HG02852 (cell line): ENCODE data around the gene CLK4.
A peak's percentile ranks its signal among the peaks of the same experiment; 100 is the strongest.

Experiments
- ATAC-seq: cut with Tn5 transposase; IDR thresholded peaks from one replicate; pipeline ENCODE4 v1.9.1; 2021; ENCODE audit warnings: mild to moderate bottlenecking, moderate library complexity; ENCODE audit not compliant: unreplicated experiment

CLK4 gene

GRCh38 chr5:178626484-178627258 is at the start of gene CLK4:
Gene CLK4 (minus strand): TSS chr5:178627050. CDS start chr5:178623416, 3,634 bp downstream.
- peak; percentile 79 for ATAC-seq

DNA sequence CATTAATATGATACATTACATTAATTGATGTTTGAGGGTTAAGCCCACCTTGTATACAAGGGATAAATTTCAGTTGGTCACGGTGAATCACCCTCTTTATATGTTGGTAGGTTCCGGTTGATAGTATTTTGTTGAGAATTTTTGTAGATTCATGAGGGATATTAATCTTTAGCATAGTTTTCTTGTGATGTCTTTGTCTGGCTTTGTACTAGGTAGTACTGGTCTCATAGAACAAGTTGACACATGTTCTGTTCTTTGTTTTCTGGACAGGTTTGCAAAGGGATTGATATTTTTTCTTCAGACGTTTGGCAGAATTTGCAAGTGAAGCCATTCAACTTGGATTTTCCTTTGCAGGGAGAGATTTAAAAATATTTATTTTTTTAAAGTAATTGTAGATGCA is 49.1 kb upstream of the CLK4 start:
- ATAC-seq, result no peak

GRCh38 chr5:178674334-178674733 is 47.5 kb upstream of the CLK4 start:
- ATAC-seq, result no peak

DNA sequence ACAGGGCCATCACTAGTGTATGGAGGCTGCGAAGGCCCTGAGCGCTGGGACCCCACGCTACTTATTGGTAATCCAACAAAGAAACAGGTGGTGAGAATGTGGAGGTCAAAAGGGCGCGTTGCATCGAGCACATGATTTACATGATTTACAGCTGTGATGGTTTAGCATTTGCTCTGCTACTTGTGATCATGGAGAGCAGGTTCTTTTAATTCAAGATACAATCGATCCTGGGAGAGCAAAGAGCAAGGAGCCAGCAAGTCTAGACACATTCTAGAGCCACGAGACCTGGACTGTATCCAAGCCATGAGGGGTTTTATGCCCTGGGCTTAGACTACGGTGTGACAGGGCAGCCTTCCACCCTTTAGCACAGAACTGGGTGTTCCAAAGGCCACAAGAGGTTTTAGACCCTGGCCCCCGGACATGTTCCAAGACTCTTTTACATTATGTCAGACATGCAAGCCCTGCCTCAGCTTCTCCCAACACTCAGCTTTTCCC is 47.0 kb upstream of the CLK4 start:
- ATAC-seq, result no peak

GRCh38 chr5:178672630-178673029 is 45.8 kb upstream of the CLK4 start:
- no peak for ATAC-seq

GRCh38 chr5:178671602-178672144 is 44.8 kb upstream of the CLK4 start:
- ATAC-seq, result no peak

DNA sequence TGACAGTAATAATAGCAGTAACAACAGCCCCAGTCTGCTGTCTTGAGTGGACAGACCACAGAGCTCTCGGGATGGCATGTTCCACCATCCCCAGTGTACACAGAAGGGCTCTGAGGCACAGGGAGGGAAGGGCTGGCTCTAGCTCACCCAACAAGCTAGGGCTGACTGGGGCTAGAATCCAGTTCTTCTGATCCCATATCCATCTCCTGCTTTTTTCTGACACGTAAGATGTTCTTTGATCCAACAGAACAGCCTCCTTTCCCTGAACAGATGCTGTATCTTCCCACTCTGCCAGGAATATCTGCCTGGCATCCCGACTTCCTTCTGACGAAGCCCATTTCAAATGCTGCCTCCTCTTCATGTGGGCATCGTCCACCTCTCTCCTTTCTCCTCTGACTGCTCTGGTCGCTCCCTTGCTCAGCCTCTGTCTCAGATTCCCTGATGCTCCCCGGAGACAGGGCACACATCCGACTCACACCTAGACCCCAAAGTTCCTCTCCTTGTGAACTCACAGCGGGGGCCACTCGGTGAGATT is 43.6 kb upstream of the CLK4 start:
- ATAC-seq, result no peak

GRCh38 chr5:178668579-178668978 is 41.7 kb upstream of the CLK4 start:
- ATAC-seq, result no peak

DNA sequence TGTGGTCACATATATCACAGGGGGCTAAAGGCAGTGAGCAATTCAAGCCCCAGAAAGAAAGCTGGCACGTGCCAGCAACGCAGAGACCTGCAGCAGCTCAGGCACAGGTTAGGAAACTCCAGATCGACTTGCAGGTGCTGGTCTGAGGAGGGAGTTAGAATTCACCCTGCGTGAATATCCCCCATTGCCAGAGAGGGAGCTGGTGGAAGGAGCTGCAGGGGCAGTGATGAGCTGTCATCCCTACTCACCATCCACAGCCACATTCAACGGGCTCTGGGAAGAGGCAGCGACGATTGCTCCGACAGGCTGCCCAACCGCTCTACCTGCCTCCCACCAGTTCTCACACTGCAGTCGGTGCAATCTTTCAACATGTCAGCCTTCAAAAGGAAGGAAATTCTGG is 40.8 kb upstream of the CLK4 start:
- no peak for ATAC-seq

GRCh38 chr5:178667101-178667500 is 40.3 kb upstream of the CLK4 start:
- ATAC-seq, result no peak

DNA sequence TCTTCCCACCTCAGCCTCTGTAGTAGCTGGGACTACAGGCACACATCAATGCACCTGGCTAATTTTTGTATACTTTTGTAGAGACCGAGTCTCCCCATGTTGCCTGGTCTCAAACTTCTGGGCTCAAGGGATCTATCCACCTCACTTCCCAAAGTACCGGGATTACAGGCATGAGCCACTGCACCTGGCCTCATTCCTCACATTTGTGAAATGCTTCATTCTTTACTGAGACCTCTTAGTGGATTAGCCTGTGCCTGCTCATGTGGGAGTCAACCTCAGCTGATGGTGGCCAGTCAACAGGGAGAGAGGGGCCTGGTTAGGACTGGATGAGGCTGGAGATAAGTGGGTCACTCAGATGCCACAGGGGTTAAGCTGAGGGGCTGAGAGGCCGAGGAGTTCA is 37.3 kb upstream of the CLK4 start:
- ATAC-seq, result no peak

GRCh38 chr5:178662541-178662860 is 35.7 kb upstream of the CLK4 start:
- ATAC-seq, result no peak

DNA sequence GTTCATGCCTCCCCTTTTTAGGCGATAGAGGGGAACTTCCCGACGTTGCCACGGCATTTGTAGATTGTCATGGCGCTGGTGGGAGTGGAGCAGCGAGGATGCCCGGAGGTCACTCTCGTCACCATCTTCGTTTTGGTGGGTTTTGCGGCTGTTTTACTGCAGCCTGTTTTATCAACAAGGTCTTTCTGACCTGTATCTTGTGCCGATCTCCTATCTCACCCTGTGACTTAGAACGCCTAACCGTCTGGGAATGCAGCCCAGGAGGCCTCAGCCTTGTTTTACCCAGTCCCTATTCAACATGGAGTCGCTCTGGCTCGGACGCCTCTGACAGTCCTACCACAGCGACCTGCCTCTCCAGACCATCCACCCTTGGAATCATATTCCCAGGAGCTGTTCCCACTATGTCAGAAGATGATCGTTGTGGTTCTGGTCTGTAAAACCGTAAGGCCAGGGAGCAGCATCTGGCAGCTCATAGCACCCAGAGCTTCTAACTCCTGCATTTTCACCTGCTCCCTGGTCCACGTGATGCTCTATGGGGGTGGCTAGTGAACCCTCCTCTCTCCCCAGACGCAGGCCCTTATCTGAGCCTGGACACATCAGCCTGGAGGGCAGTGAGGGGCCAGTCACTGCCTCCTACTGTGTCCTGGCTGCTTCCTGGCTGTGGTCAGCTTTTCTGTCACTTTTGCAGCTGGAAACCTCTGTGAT is 35.1 kb upstream of the CLK4 start:
- no peak for ATAC-seq

- no peak for ATAC-seq
Observed at GRCh38 chr5:178651046-178651810, 24.4 kb upstream of the CLK4 start.

DNA sequence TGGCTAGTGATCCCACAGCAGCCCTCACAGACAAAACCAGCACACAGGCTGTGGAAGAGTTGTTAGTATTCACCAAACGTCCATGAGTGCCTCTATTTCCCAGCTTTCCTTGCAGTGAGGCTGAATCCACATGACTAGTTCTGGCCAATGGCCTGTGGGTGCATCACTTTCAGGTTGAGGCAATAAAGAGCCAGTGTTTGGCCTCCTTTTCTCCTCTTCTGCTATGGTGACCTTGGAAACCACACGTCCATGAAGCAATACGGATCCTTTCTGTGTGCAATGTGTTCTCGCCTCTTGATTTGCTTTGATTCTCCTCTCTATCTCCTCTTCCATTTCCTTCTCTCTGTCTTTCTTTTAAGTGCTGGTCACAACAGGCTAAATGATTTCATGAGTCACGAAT is 23.4 kb upstream of the CLK4 start:
- ATAC-seq, result no peak

GRCh38 chr5:178649580-178649979 is 22.7 kb upstream of the CLK4 start:
- ATAC-seq, result no peak

DNA sequence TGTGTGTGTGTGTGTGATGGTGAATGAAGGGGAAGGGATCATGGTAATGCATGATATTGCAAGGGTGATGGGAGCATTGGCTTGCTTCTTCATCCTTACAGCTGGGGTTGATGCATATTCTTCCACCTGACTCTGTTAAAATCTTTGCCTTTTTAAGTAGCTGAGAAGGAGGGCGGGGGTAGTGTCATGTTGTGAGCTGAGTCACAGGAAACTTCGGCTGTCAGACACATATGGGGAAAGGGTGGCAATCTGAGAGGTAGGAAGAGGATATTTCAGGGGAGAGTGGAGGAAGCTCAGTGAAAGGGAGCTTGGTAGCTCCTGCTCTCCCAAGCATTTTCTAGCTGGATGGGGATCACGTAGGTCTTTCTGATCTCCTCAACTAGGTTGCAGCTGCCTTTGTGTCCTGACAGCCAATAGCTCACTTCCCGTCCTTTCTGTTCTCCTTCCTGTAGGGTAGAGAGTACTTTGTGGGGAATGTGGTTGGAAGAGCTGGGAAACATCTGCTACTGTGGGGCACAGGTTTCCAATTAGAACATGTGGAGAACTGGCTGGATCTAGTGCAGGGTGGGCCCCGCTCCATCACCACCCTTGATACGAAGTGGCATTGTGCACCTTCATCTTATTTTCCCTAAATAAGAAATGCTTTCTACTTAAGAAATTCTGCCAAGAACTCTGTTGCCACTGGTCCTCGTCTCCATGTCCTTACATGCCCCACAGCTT is 18.1 kb upstream of the CLK4 start:
- ATAC-seq, result no peak

- no peak for ATAC-seq
Observed at GRCh38 chr5:178642351-178642909, 15.6 kb upstream of the CLK4 start.

DNA sequence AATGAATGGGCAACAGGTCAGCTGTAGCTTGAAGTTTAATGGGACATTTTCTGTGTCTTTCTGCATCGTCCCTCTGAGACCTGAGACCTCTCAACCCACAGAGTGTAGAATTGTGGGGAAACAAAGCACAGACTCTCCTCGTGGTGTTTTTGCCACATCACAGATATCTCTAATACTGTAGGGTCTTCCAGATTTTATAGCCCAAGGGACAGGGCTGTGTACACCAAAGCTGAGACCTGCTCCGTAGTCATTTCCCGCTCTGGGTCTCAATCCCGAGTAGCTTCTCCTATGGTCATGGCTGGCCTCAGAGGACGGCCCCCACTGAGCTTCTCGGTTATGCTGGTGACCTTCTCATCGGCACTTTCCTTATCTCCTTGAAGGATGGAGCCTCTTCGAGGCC is 14.9 kb upstream of the CLK4 start:
- no peak for ATAC-seq

DNA sequence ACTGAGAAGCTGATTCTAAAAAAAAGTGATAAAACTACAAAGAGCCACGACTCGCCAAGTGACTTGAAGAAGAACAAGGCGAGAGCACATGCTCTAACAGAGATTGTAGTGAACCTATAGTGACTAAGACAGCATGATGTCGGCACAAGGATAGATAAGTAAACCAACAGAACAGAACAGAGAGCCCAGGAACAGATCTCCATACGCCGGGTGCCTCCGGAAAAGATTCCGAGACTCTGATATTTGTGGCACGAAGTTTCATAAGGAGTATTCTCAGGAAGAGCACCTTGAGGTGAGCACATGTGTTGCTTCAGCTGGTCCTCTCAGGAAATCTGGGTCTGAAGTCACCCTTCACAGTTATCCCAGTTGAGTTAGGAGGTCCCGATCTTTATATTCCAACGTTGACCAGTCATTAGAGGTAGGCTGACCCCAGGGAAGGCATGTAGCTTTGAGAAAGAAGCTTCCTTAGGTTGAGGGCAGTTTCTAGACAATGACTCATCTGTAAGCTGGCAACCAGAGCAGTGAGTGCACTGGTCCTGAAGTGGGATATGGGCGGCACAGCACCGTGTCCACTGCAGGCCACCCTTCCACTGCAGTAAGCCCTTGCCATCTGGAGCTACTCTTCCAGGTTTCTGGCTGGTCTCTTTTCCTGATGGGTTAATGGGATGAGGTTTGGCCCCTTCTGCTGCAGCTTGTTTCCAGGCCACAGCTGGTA is 13.6 kb upstream of the CLK4 start:
- no peak for ATAC-seq
